HUES48 (cell line): ENCODE data around the gene ANKMY1.

Experiments
- H3K27ac ChIP-seq: one replicate; pipeline ENCODE4 v1.7.0; 2013; ENCODE audit warnings: low read depth, low read length, inconsistent platforms
- H3K27me3 ChIP-seq: 2 replicates; pipeline ENCODE4 v1.6.1; 2013; ENCODE audit warnings: mild to moderate bottlenecking, low read length; ENCODE audit not compliant: control insufficient read depth, insufficient read depth
- H3K36me3 ChIP-seq: 2 replicates; pipeline ENCODE4 v1.6.1; 2013; ENCODE audit warnings: low read length; ENCODE audit not compliant: control insufficient read depth, insufficient read depth
- H3K4me1 ChIP-seq: 2 replicates; pipeline ENCODE4 v1.6.1; 2013; ENCODE audit warnings: mild to moderate bottlenecking, low read length; ENCODE audit not compliant: control insufficient read depth, insufficient read depth
- H3K4me3 ChIP-seq: 2 replicates; pipeline ENCODE4 v1.5.1; 2013; ENCODE audit warnings: mild to moderate bottlenecking, low read depth, low read length
- H3K9ac ChIP-seq: 2 replicates; pipeline ENCODE4 v1.6.1; 2013; ENCODE audit warnings: mild to moderate bottlenecking, low read depth, low read length, moderate library complexity
- H3K9me3 ChIP-seq: 2 replicates; pipeline ENCODE4 v1.6.1; 2013; ENCODE audit warnings: low read length; ENCODE audit not compliant: control insufficient read depth, insufficient read depth

Gene ANKMY1

DNA sequence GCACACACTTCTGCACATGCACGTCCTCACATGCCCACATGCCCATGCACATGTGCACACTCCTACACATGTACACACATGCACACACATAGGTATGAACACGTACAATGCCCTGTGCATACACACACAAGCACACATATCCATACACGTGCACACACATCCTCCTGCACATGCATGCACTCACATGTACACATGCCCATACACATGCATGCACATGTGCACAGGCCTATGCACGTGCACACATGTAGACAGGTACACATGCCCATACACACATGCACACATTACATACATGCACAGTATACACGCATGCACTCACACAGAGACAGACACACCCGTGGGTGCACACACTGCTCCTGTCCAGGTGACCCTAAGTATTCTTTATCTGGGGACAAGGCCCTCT, 88.0 kb downstream of the ANKMY1 start:
- Histone ChIP-seq H3K27ac (no peak overlapping the region), H3K36me3 (peaks cover 6% of the 10 kb centered on the region)

DNA sequence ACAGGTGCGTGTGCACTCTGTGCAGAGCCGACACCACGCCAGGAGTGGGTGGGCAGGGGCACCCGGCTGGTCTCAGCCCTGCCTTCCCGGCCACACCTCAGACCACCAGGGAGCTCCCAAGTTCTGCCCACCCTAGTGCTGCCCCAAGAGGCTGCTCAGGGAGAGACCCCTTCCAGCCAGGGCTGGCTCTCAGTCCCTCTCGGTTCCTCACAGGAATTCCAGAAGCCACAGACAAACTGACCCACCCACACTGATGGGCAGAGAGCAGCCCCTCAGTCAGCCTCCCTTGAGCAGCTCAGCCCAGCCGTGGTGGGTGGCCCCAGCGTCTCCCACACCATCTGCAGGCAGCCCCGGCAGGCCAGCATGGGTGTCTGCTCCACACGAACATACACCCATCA, 88.5 kb downstream of the ANKMY1 start:
- no peak overlapping the region for H3K27ac ChIP-seq
- H3K36me3 ChIP-seq: peaks cover 10% of the 10 kb centered on the region
- no peak overlapping the region for H3K4me3 ChIP-seq
- H3K4me1 ChIP-seq: no peaks in the 10 kb centered on the region
- H3K9ac ChIP-seq: no peak overlapping the region
- H3K9me3 ChIP-seq: no peaks in the 10 kb centered on the region
- H3K27me3 ChIP-seq: peaks cover 3% of the 10 kb centered on the region; the same call in 1 of the 2 replicates

More for the DNA sequence above, 88.0 kb downstream of the ANKMY1 start:
- Histone ChIP-seq H3K4me3 (no peak overlapping the region), H3K27me3 (peaks cover 3% of the 10 kb centered on the region; the same call in 1 of the 2 replicates), H3K9me3 (no peaks in the 10 kb centered on the region), H3K4me1 (no peaks in the 10 kb centered on the region), H3K9ac (no peak overlapping the region)

DNA sequence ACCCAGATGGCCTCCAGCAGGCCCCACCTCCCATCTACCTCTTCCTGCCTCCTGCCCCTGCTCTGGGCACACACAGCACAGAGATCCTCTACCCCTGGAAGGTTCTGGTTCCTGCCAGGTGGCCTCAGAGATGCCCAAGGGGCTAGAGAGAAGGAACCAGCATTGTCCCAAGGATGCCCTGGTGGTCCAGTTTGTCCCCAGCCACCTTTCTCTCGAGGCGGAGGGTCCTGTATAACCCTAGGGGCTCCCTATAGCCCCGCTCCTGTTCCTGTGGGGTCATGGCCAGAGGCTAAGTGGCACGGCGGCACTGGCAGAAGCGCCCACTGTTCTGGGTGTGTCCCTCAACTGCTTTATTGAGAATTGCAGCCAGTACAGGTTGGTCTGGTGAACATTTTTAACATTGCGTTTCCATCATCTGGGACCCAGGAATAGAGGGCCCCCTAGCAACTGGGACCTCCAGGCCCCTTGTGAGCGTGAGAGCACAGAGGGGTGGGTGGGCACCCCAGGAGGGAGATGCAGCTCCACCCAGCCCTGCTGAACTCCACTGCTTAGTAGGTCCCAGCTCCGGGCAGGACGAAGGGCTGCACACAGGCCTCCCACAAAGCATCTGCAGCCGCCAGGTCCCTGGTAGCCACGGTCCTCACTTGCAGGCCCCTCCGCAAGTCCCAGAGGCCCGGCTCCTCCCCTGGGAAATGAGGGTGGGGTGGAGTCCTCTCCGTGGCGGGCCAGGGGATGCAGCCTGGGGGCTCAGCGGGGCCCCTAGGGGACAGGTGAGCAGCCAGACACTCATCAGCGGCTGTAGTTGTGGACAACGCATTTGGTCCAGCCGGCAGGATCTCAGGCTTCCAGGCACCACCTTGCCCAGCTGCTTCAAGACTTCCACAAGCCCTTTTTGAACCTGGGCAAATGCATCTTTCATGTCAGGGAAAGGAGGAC, 89.2 kb downstream of the ANKMY1 start:
- H3K9me3 ChIP-seq: no peaks in the 10 kb centered on the region
- H3K4me1 ChIP-seq: no peaks in the 10 kb centered on the region
- H3K36me3 ChIP-seq: peaks cover 17% of the 10 kb centered on the region
- no peak overlapping the region for H3K27ac ChIP-seq
- H3K9ac ChIP-seq: no peak overlapping the region
- H3K27me3 ChIP-seq: peaks cover 3% of the 10 kb centered on the region; the same call in 1 of the 2 replicates
- H3K4me3 ChIP-seq: no peak overlapping the region

DNA sequence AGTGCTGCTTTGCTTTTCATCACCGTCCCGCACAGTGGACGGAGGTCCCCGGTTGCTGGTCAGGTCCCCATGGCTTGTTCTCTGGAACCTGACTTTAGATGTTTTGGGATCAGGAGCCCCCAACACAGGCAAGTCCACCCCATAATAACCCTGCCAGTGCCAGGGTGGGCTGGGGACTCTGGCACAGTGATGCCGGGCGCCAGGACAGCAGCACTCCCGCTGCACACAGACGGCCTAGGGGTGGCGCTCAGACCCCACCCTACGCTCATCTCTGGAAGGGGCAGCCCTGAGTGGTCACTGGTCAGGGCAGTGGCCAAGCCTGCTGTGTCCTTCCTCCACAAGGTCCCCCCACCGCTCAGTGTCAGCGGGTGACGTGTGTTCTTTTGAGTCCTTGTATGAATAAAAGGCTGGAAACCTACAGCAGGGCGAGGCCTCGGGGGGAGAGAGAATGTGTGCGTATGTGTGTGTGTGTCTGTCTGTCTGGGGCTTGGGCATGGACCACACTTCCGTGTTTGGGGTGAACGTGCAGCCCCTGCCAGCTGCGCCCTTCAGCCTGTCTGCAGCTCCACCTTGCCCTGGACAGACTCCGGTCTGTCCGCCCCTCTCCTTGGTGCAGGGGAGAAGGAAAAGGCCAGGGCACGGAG, 90.0 kb downstream of the ANKMY1 start:
- Histone ChIP-seq H3K4me1 (no peaks in the 10 kb centered on the region), H3K36me3 (peaks cover 18% of the 10 kb centered on the region), H3K9ac (no peak overlapping the region), H3K27me3 (peaks cover 3% of the 10 kb centered on the region; the same call in 1 of the 2 replicates), H3K4me3 (no peak overlapping the region), H3K9me3 (no peaks in the 10 kb centered on the region), H3K27ac (no peak overlapping the region)

DNA sequence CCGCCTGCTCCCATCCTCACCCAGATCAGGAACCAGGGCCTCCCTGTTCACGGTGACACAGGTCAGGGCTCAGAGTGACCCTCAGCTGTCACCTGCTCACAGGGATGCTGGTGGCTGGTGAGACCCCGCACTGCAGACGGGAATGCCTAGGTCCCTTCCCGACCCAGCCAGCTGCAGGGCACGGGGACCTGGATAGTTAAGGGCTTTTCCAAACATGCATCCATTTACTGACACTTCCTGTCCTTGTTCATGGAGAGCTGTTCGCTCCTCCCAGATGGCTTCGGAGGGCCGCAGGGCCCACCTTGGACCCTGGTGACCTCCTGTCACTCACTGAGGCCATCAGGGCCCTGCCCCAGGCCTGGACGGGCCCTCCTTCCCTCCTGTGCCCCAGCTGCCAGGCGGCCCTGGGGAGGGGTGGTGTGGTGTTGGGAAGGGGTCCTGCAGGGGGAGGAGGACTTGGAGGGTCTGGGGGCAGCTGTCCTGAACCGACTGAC, 90.6 kb downstream of the ANKMY1 start:
- no peak overlapping the region for H3K9ac ChIP-seq
- peaks cover 18% of the 10 kb centered on the region for H3K36me3 ChIP-seq
- no peaks in the 10 kb centered on the region for H3K4me1 ChIP-seq
- no peak overlapping the region for H3K27ac ChIP-seq
- no peaks in the 10 kb centered on the region for H3K9me3 ChIP-seq
- no peak overlapping the region for H3K4me3 ChIP-seq
- peaks cover 3% of the 10 kb centered on the region; the same call in 1 of the 2 replicates for H3K27me3 ChIP-seq

DNA sequence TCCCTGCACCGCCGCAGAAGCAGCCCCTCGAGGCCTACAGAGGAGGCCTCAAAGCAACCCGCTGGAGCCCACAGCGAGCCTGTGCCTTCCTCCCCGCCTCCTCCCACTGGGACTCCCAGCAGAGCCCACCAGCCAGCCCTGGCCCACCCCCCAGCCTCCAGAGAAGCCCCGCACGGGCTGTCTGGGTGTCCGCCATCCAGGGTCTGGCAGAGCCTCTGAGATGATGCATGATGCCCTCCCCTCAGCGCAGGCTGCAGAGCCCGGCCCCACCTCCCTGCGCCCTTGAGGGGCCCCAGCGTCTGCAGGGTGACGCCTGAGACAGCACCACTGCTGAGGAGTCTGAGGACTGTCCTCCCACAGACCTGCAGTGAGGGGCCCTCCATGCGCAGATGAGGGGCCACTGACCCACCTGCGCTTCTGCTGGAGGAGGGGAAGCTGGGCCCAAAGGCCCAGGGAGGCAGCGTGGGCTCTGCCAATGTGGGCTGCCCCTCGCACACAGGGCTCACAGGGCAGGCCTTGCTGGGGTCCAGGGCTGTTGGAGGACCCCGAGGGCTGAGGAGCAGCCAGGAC, 91.1 kb downstream of the ANKMY1 start:
- Histone ChIP-seq H3K27me3 (peaks cover 3% of the 10 kb centered on the region; the same call in 1 of the 2 replicates), H3K9ac (no peak overlapping the region), H3K27ac (no peak overlapping the region), H3K4me1 (no peaks in the 10 kb centered on the region), H3K36me3 (peaks cover 18% of the 10 kb centered on the region), H3K9me3 (no peaks in the 10 kb centered on the region), H3K4me3 (no peak overlapping the region)

DNA sequence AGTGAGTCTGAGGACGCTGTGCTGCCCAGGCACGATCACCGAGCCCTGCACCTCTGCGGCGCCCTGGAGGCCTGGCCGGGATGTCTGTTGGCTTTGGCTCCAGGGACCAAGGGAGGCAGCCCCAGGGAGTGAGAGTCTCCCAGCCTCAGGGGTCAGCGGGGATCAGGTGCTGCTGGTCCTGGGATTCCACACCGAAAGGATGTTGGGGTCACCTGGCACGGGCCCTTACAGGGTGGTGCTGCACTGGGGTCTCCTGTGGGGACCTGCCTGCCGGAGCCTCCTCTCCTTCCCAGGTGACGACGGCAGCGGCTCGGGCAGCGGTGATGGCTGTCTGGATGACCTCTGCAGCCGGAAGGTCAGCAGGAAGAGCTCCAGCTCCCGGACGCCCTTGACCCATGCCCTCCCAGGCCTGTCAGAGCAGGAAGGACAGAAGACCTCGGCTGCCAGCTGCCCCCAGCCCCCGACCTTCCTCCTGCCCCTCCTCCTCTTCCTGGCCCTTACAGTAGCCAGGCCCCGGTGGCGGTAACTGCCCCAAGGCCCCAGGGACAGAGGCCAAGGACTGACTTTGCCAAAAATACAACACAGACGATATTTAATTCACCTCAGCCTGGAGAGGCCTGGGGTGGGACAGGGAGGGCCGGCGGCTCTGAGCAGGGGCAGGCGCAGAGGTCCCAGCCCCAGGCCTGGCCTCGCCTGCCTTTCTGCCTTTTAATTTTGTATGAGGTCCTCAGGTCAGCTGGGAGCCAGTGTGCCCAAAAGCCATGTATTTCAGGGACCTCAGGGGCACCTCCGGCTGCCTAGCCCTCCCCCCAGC, 91.8 kb downstream of the ANKMY1 start:
- Histone ChIP-seq H3K4me1 (no peaks in the 10 kb centered on the region), H3K36me3 (peaks cover 18% of the 10 kb centered on the region), H3K4me3 (no peak overlapping the region), H3K27ac (no peak overlapping the region), H3K27me3 (peaks cover 3% of the 10 kb centered on the region; the same call in 1 of the 2 replicates), H3K9me3 (no peaks in the 10 kb centered on the region), H3K9ac (no peak overlapping the region)

DNA sequence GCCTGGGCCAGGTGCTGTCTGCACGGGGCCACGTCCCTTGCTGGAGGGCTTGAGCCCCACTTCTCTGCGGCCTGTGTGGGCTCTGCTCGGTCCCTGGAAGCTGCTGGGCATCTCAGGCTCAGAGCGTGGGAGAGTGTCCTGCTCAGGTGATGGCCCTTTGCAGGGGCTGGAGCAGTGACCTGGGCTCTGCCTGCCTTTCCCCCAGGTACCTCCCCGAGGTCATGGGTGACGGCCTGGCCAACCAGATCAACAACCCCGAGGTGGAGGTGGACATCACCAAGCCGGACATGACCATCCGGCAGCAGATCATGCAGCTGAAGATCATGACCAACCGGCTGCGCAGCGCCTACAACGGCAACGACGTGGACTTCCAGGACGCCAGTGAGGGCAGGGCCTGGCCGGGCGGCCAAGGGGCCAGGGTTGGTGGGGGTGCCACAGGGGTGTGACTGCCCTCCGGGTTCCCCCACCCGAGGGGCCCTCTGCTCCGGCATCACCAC, 92.5 kb downstream of the ANKMY1 start:
- Histone ChIP-seq H3K27ac (no peak overlapping the region), H3K4me3 (no peak overlapping the region), H3K9me3 (no peaks in the 10 kb centered on the region), H3K9ac (no peak overlapping the region), H3K36me3 (peaks cover 18% of the 10 kb centered on the region), H3K27me3 (peaks cover under 1% of the 10 kb centered on the region; the same call in 1 of the 2 replicates), H3K4me1 (no peaks in the 10 kb centered on the region)

DNA sequence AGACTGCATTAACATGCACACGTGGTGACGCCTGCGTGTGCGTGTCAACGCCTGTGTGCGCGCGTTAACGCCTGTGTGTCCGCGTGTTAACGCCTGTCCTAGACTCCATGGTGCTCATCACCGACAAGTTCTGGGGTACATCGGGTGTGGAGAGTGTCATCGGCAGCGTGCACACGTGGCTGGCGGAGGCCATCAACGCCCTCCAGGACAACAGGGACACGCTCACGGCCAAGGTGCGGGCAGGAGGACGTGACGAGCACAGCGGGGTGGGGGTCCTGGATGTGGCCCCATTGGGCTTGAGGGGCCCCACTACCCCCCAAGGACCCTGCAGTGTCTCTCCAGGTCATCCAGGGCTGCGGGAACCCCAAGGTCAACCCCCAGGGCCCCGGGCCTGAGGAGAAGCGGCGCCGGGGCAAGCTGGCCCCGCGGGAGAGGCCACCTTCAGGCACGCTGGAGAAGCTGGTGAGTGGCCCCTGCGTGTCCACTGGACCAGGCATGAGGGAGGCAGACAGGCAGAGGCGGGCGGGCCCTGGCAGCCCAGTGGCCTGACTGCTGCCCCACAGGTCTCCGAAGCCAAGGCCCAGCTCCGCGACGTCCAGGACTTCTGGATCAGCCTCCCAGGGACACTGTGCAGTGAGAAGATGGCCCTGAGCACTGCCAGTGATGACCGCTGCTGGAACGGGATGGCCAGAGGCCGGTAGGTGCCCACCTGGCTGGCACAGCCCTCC, 93.1 kb downstream of the ANKMY1 start:
- Histone ChIP-seq H3K27me3 (no peaks in the 10 kb centered on the region; the same call in 1 of the 2 replicates), H3K36me3 (peaks cover 18% of the 10 kb centered on the region), H3K9ac (no peak overlapping the region), H3K9me3 (no peaks in the 10 kb centered on the region), H3K27ac (no peak overlapping the region), H3K4me3 (no peak overlapping the region), H3K4me1 (no peaks in the 10 kb centered on the region)
